K562 (cell line): ENCODE measurements around the gene CA5B. TPM values are rescaled to one million over a fixed set of nuclear protein-coding genes. Genes with fewer than 3 reads are reported as not detected.

Experiments used
- ATAC-seq: fragments of 200-7000 bp; cut with Tn5 transposase; 3 replicates; pipeline ENCODE4 v1.9.1; 2020; ENCODE audit warnings: moderate library complexity
- BruUV-seq: library from RNA; stranded (reverse); fragments of 400-500 nt; replicated peaks from 2 replicates; lab custom pipeline; 2021; lab: Mats Ljungman, UMichigan
- CTCF ChIA-PET: fragments of 300-600 bp; formaldehyde crosslinking; extraction: SDS; loops from one replicate; lab custom pipeline; 2021; ENCODE audit warnings: low intra/inter-chr PET ratio; lab: Yijun Ruan, JAX
- POLR2A ChIA-PET: fragments of 300-600, 350-650 bp; sonication (Branson Sonifier 250); formaldehyde crosslinking; extraction: SDS; loops from one replicate; lab custom pipeline; 2021; ENCODE audit warnings: antibody characterized with exemption, inconsistent platforms; lab: Yijun Ruan, JAX
- DNase-seq, 4 experiments: peaks; one replicate each; pipeline versions ENCODE4 v3.0.0 to v3.0.0-alpha.2; 2011 to 2018; ENCODE audit warnings: low spot score in 3 of 4, mixed read lengths in 3 of 4; ENCODE audit errors: extremely low read depth in 1 of 4
- FAIRE-seq: peaks from 2 replicates; lab custom pipeline; 2011; peaks lifted over from hg19 to GRCh38; lab: Jason Lieb, UNC
- H2AFZ ChIP-seq: 2 replicates; pipeline ENCODE4 v1.6.0; 2011; ENCODE audit warnings: low read depth, low read length, control low read depth, inconsistent platforms
- H3K27ac ChIP-seq: fragments of 200-600 bp; 3 replicates; pipeline ENCODE4 v1.8.0; 2011; ENCODE audit warnings: low read depth, mild to moderate bottlenecking, control low read depth, inconsistent platforms, low read length, moderate library complexity, mixed read lengths; ENCODE audit errors: extremely low read depth
- H3K27me3 ChIP-seq, 2 experiments: fragments of 300-600 bp in 1 of 2; 2 replicates in 1 of 2; 3 replicates in 1 of 2; pipeline versions ENCODE4 v1.6.0 to v1.8.0; 2011; ENCODE audit warnings: inconsistent platforms in 2 of 2, low read length in 2 of 2, mild to moderate bottlenecking in 1 of 2, mixed read lengths in 1 of 2, moderate library complexity in 1 of 2; ENCODE audit not compliant: control insufficient read depth in 2 of 2, insufficient read depth in 2 of 2
- H3K36me3 ChIP-seq: fragments of 300-600 bp; 3 replicates; pipeline ENCODE4 v1.8.0; 2011; ENCODE audit warnings: mild to moderate bottlenecking, low read length, inconsistent platforms; ENCODE audit not compliant: control insufficient read depth, insufficient read depth
- H3K4me1 ChIP-seq, 2 experiments: fragments of 200-600 bp in 1 of 2; replicated peaks in 1 of 2; 2 replicates in 1 of 2; 3 replicates in 1 of 2; pipeline versions ENCODE4 v1.5.1 to v1.8.0; 2011; ENCODE audit warnings: inconsistent platforms in 2 of 2, low read length in 2 of 2, mild to moderate bottlenecking in 1 of 2, mixed read lengths in 1 of 2, moderate library complexity in 1 of 2; ENCODE audit not compliant: control insufficient read depth in 2 of 2, insufficient read depth in 2 of 2
- H3K4me2 ChIP-seq: 2 replicates; pipeline ENCODE4 v1.6.1; 2011; ENCODE audit warnings: low read length, control low read depth, inconsistent platforms, mixed read lengths; ENCODE audit not compliant: insufficient read depth
- H3K4me3 ChIP-seq: fragments of 200-600 bp; sonication (generic), shearing (Covaris generic); 2 replicates; pipeline ENCODE4 v1.5.1; 2016; ENCODE audit warnings: control low read depth, inconsistent platforms
- H3K79me2 ChIP-seq: fragments of 200-600 bp; 3 replicates; pipeline ENCODE4 v1.8.0; 2011; ENCODE audit warnings: low read length, inconsistent platforms; ENCODE audit not compliant: control insufficient read depth, insufficient read depth
- H3K9ac ChIP-seq, 2 experiments: 2 replicates each; pipeline versions ENCODE4 v1.6.0 to v1.6.1; 2011; ENCODE audit warnings: low read depth in 2 of 2, low read length in 2 of 2, control low read depth in 1 of 2, inconsistent platforms in 1 of 2, mild to moderate bottlenecking in 1 of 2, mixed read lengths in 1 of 2; ENCODE audit not compliant: insufficient read depth in 1 of 2
- H3K9me1 ChIP-seq: one replicate; pipeline ENCODE4 v1.6.0; 2011; ENCODE audit warnings: inconsistent platforms, mild to moderate bottlenecking, low read length, moderate library complexity; ENCODE audit not compliant: control insufficient read depth, insufficient read depth
- H3K9me3 ChIP-seq: replicated peaks from 2 replicates; pipeline ENCODE4 v1.5.1; 2011; ENCODE audit warnings: low read depth, low read length, inconsistent platforms; ENCODE audit not compliant: control insufficient read depth, insufficient read depth
- H4K20me1 ChIP-seq: replicated peaks from 2 replicates; pipeline ENCODE4 v1.6.1; 2011; ENCODE audit warnings: low read length, inconsistent platforms, mixed read lengths; ENCODE audit not compliant: control insufficient read depth, insufficient read depth
- ATF3 ChIP-seq, 2 experiments: fragments of 450-650 bp in 1 of 2; sonication (generic) in 1 of 2; formaldehyde crosslinking in 1 of 2; IDR thresholded peaks in 1 of 2; conservative IDR thresholded peaks in 1 of 2; 2 replicates each; pipeline versions ENCODE4 v1.6.1 to v1.8.1; 2016 to 2023; ENCODE audit warnings: mild to moderate bottlenecking in 2 of 2, moderate library complexity in 2 of 2, inconsistent platforms in 1 of 2, missing genetic modification reagents in 1 of 2
- ATF7 ChIP-seq: fragments of 450-650 bp; IDR thresholded peaks from 2 replicates; pipeline ENCODE4 v1.7.1; 2014; ENCODE audit warnings: mild to moderate bottlenecking, moderate library complexity
- CBFB ChIP-seq: sonication (generic); formaldehyde crosslinking; IDR thresholded peaks from 2 replicates; pipeline ENCODE4 v1.4.0; 2020; ENCODE audit warnings: mild to moderate bottlenecking, missing genetic modification reagents
- CREM ChIP-seq: IDR thresholded peaks from 2 replicates; pipeline ENCODE4 v1.6.1; 2014; ENCODE audit warnings: antibody characterized with exemption, low read depth
- PHB ChIP-seq: fragments of 250-450 bp; sonication (Bioruptor Pico); IDR thresholded peaks from 2 replicates; pipeline ENCODE4 v1.5.0; 2021
- SPI1 ChIP-seq: IDR thresholded peaks from 2 replicates; pipeline ENCODE4 v1.6.1; 2011; ENCODE audit warnings: low read depth, low read length, control low read depth, borderline replicate concordance
- WGBS: fragments of 100-300 bp; shearing (Covaris generic); methylation state at CpG from one replicate; pipeline ENCODE4 v1.1.6; 2016; ENCODE audit warnings: low coverage, mixed read lengths; ENCODE audit not compliant: insufficient coverage; ENCODE audit errors: missing lambda C conversion rate; 5-methylcytosine and 5-hydroxymethylcytosine counted together
- in situ Hi-C: fragments of 300-500 bp; cut with MboI; formaldehyde crosslinking; loops from 4 replicates; pipeline ENCODE4 v1.15.0; 2018; ENCODE audit warnings: inconsistent platforms, mixed read lengths
- intact Hi-C: fragments of 100-400 bp; cut with micrococcal nuclease; formaldehyde crosslinking; loops from 2 replicates; pipeline ENCODE4 v1.14.2; 2022
- polyA plus RNA-seq, 8 experiments: library from polyadenylated mRNA; depleted of rRNA in 4 of 8; stranded (reverse) in 5 of 8; unstranded in 3 of 8; fragments of >200 nt; fragmentation: Nextera tagmentation in 2 of 8; fragmentation: Illumina TruSeq in 1 of 8; extraction: Ambion mirVana in 2 of 8; extraction: Trizol in 1 of 8; gene quantifications; 2 replicates each; pipeline versions ENCODE4 v1.2.1 to v1.2.3, GENCODE V29; 2011 to 2014; ENCODE audit warnings: inconsistent platforms in 1 of 8, missing spikeins in 1 of 8
- total RNA-seq, 7 experiments: library from RNA; depleted of rRNA in 6 of 7; stranded (reverse); fragments of >200 nt in 6 of 7; fragmentation: Illumina TruSeq in 2 of 7; extraction: Trizol in 2 of 7; gene quantifications; 2 replicates each; pipeline versions ENCODE4 v1.2.1 to v1.2.3, GENCODE V29; 2011 to 2021; ENCODE audit warnings: low replicate concordance in 1 of 7

The CA5B gene
- total and polyA plus RNA-seq, 9 of the 15 experiments (the other 6 are each of a cell fraction or from before 2014, with no cell fraction given): 0.55 to 3.7 (median 2.6) TPM

- FAIRE-seq (no peak), ATAC-seq (peak; percentile 49; the same call in 1 of the 3 replicates), DNase-seq (no peak)
- 59% methylated on average over 2 of the region's 3 CpGs for WGBS
- intact Hi-C loops: no loop called here
- peaks cover 0 to 5% of the 10 kb centered on the region in 2 experiments; a peak in 1 of 5 replicates for H3K4me1 ChIP-seq
- H3K27ac ChIP-seq: no peak overlapping the region
- in situ Hi-C loops: no loop called here
- no TSS peak for BruUV-seq
- H3K9me3 ChIP-seq: no peaks in the 10 kb centered on the region
- no peak overlapping the region for H3K9ac ChIP-seq
- POLR2A ChIA-PET: no interaction called here
- H3K79me2 ChIP-seq: no peaks in the 10 kb centered on the region
- no peak overlapping the region for H3K4me3 ChIP-seq
- H3K4me2 ChIP-seq: no peak overlapping the region
- H3K36me3 ChIP-seq: 0 out of 3 replicates have a peak, but pooled peaks cover 4% of the 10 kb centered on the region
- no peaks in the 10 kb centered on the region for H3K9me1 ChIP-seq
- no peak overlapping the region for H2AFZ ChIP-seq
- peak; percentile 52; the same call in 1 of the 2 replicates for TF ChIP-seq ATF7
- TF ChIP-seq CREM: peak; percentile 41; the same call in 1 of the 2 replicates
- peak; percentile 86 for TF ChIP-seq SPI1
- TF ChIP-seq PHB (CRISPR knock-in tag): no peak
- TF ChIP-seq ATF3 (IDR thresholded peaks at IDR 0.05): peak; percentile 60
- no peak for TF ChIP-seq ATF3 (CRISPR knock-in tag; conservative IDR thresholded peaks at IDR 0.05)
- TF ChIP-seq CBFB: no peak
- TF ChIP-seq, all 486 proteins: peak for 4
- CTCF ChIA-PET: no interaction called here
- H4K20me1 ChIP-seq: no peaks in the 10 kb centered on the region
- no peaks in the 10 kb centered on the region for H3K27me3 ChIP-seq
Observed at GRCh38 chrX:15834053-15834452, 96.0 kb downstream of the CA5B start.
